ENCODE measurements around the gene FNIP1. TPM values are rescaled to one million over a fixed set of nuclear protein-coding genes. Genes with fewer than 3 reads are reported as not detected.
"Not testable (repeated sequence)": the region's sequence is repeated elsewhere in the genome, so short reads cannot be mapped to it uniquely, and the experiment has no call there.

The FNIP1 gene
- 30.8 TPM for total RNA-seq
- long read RNA-seq, partial matches to known transcripts: 1 of 6 reads
- long read RNA-seq, other reads (novel, unspliced or antisense): 2 of 6 reads

DNA sequence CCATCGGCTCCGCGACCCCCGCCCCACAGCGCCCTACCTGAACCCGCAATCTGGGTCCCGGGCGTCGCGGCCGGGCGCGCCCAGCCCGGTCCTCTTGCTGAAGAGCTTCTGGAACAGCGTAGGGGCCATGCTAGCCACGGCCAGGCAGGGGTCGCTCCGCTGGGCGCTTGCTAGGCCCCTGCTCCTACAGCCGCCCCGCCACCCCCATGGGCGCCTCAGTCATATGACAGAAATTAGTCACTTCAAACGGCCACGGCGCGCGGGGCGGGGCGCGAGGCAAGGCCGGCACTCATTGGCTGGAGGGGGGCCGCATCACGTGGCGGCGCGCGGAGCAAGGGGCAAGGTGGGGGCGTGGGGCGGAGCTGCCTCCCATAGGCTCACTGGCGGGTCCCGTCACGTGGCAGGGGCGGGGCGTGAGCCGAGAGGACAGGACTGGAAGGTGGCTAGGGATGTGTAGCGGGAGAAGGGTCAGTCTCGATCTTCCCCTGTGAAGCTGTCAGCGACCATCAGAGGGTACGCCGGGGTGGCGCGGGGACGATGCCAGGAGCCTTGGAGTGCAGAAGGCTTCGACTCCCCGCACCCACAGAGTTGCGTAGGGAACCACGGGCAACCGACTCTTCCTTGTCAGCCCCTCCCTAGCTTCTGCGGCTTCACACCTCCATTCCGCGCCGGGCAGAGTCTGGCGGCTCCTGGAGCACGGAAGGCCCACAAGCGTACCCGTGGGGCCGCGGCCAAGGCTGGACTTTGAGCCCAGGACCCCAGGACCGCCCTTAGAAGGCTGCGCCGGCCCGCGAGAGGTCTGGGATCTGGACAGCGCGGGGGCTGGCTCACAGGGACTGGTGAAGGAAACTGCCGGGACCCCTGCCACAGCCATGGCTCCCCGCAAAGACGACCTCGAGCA, at the start of gene FNIP1:
Gene FNIP1 (minus strand): TSS at position 225 of the 901 bp plus-strand sequence. CDS start 96 bp downstream, at position 129.
- intact Hi-C loops (cut with DNase I): loop anchor here (2.0 to 10.0 kb wide), 6 partner anchors 40 to 1168 kb away; partner anchors contain the start of genes AFF4, LYRM7 and RAPGEF6
- DNase-seq (ENCODE audit: missing footprints) (peak; percentile 100), ATAC-seq (peak; percentile 99)

DNA sequence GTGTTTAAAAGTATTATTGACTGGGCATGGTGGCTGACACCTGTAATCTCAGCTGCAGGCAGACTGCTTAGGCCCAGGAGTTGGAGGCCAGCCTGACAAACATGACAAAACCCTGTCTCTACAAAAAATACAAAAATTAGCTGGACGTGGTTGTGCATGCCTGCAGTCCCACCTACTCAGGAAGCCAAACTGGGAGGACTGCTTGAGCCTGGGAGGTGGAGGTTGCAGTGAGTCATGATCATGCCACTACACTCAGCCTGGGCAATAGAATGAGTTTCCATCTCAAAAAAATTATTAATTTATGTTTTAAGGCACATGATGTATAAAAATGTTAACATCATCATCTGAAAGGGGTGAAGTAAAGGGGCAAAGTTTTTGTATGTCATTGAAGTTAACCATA, 49.7 kb upstream of the FNIP1 start:
- no peak for DNase-seq (ENCODE audit: missing footprints)
- no peak for ATAC-seq
- intact Hi-C loops (cut with DNase I): no loop called here

DNA sequence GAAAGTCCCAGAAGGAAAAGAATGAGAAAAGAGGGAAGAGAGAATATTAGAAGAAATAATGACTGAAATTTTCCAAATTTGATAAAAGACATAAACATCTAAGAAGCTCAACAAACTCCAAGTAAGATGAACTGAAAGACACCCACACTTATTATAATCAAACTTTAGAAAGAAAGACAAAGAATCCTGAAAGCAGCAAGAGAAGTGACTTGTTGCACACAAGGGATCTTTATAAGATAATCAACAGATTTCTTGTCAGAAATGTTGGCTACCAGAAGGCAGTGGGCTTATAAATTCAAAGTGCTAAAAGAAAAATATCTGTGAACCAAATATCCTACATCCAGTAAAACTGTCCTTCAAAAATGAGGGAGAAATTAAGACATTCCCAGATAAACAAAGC, 49.0 kb upstream of the FNIP1 start:
- intact Hi-C loops (cut with DNase I): no loop called here
- DNase-seq (ENCODE audit: missing footprints) (no peak), ATAC-seq (no peak)

DNA sequence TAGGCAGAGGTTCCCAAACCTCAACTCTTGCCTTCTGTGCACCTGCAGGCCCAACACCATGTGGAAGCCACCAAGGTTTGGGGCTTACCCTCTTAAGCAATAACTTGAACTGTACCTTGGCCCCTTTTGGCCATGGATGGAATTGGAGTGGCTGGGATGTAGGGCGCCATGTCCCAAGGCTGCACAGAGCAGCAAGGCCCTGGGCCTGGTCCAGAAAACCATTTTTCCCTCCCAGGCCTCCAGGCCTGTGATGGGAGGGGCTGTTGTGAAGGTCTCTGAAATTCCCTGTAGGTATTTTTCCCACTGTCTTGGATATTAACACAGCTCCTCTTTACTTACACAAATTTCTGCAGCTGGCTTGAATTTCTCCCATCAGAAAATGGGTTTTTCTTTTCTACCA, 46.2 kb upstream of the FNIP1 start:
- intact Hi-C loops (cut with DNase I); DNase-seq (ENCODE audit: missing footprints); ATAC-seq: not testable (repeated sequence)

- DNase-seq (ENCODE audit: missing footprints); intact Hi-C loops (cut with DNase I); ATAC-seq: not testable (repeated sequence)
These were observed 35.9 kb upstream of the FNIP1 start for GRCh38 chr5:131832702-131833101.

DNA sequence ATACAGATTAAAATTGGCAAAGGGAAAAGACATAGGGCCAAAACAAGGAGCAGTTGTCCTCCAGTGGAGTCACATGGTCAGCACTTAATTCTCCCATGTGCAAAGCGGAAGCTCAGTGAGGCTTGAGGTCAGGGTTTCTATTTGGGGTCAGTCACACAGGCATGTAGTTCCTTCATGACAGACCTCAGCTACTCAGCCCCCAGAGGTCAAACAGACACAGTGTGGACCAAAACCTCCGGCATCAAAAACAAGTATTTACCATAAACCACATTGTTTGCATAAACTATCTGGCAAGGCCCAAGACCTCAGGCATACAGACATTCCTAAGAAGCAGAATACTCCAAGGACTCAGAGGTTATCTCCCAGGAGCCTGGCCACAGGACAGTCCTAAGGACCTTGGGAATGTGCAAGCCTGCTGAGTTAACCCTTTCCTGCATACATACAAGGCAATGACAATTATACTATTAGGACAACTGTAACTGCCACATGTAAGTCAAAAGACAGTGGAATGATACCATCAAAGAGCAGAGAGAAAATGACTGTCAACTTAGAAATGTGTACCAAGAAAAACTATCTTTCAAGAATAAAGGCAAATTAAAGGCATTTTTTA, 28.7 kb upstream of the FNIP1 start:
- no peak for ATAC-seq
- intact Hi-C loops (cut with DNase I): no loop called here
- DNase-seq (ENCODE audit: missing footprints): no peak

GRCh38 chr5:131824631-131825030, 27.8 kb upstream of the FNIP1 start:
- DNase-seq (ENCODE audit: missing footprints) (no peak), ATAC-seq (no peak)
- intact Hi-C loops (cut with DNase I): no loop called here

DNA sequence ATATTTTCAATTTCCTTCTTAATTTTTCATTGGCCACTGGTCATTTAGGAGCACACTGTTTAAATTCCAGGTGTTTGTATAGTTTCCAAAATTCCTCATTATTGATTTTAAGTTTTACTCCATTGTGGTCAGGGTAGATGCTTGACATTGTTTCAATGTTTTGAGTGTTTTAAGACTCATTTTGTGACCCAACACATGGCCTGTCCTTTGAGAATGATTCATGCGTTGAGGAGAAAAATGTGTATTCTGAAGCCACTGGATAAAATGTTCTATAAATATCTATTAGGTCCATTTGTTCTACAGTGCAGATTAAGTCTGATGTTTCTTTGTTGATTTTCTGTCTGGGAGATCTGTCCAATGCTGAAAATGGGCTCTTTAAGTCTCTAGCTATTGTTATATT, 24.4 kb upstream of the FNIP1 start:
- no peak for DNase-seq (ENCODE audit: missing footprints)
- intact Hi-C loops (cut with DNase I): no loop called here
- ATAC-seq: no peak

DNA sequence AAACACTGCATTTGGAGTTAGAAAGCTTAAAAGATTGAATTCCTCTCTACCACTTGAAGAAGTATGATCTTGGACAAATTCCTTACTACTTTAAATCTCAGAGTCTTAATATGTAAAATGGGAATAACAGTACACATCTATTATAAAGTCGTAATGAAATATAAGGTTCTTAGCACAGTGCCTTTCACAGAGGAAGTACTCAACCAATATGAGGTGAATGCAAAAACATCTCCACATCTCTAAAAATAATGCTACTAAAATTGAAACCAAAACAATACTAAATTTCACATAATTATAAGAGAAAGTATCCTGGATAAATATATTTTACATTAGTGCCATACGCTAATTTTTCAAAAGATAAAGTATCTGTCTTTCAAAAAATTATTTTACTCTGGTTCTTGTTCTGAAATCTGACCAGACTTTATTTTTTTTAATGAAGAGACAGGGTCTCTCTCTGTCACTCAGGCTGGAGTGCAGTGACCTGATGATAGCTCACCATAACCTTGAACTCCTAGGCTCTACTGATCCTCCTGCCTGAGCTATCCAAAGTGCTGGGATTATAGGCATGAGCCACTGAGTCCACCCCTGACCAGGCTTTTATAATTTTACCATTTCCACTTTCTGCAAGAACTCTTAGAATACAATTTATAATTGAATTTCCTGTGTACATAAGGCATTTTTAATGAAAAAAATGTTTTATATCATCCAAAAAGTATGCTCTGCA, 21.3 kb upstream of the FNIP1 start:
- no peak for ATAC-seq
- intact Hi-C loops (cut with DNase I): no loop called here
- no peak for DNase-seq (ENCODE audit: missing footprints)

- DNase-seq (ENCODE audit: missing footprints) (no peak), ATAC-seq (no peak)
- intact Hi-C loops (cut with DNase I): no loop called here
These were observed 18.2 kb upstream of the FNIP1 start for GRCh38 chr5:131814990-131815389.

GRCh38 chr5:131812371-131813160, 15.7 kb upstream of the FNIP1 start:
- intact Hi-C loops (cut with DNase I): no loop called here
- ATAC-seq: no peak

DNA sequence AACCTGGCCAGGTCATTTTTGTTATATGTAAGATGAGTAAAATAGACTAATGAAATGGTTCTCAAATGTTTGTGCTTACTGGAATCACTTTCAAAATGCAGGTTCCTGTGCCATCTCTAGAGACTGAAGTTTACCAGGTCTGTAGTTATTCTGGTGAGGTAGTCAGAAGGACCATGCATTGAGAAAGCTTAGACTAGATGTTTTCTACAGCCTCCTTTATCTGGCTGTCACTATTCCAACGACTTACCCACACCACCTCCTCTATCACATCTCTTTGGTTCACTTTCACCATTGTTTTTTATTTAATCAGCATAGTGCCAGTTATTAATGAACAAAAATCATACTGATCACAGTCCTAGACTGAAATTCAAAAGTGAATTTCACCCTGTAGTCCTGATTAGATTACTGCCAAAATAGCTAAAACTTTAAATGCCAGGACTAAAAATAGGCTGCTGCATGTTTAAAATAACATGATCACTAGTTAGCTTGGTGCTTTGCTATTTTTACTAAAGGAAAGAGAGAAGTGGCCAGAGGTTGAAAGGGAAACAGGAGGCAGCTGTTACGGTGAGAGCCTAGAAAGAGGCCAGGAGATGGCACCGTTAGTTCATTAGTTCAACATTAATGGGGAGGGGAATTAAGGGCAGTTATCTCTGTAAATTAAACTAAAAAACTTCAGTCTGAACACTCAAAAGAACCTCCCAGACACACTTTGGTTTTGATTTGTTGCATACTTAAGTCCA, 13.9 kb upstream of the FNIP1 start:
- ATAC-seq (peak; percentile 77), DNase-seq (ENCODE audit: missing footprints) (no peak)
- intact Hi-C loops (cut with DNase I): loop anchor here (2.0 kb wide), 1 partner anchor 196 kb away; no protein-coding TSS in a partner anchor

More at GRCh38 chr5:131812371-131813160, 15.7 kb upstream of the FNIP1 start:
- no peak for DNase-seq (ENCODE audit: missing footprints)

- ATAC-seq (peak; percentile 82), DNase-seq (ENCODE audit: missing footprints) (peak; percentile 92)
- intact Hi-C loops (cut with DNase I): loop anchor here (2.0 to 10.0 kb wide), 6 partner anchors 39 to 1169 kb away; partner anchors contain the start of genes AFF4, LYRM7 and RAPGEF6
These were observed 681 bp downstream of the FNIP1 start for GRCh38 chr5:131795879-131796792.

DNA sequence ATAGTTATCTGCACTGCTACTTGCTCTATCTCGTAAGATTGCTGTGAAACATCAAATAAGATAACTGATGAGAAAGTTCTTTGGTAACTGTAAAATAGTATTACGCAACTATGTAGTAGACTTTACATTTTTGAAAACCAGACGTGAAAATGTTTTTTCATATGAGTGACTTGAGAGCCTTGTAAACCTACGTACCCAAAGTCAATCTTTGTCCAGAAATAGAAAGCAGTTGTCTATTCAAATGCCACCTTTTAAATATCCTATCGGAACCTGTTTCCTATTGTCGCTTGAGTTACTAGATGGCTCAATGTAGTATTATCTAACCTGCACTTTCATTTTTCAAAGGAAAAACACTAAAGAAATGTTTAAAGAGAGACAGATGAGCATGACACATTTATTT, 1.6 kb downstream of the FNIP1 start:
- ATAC-seq: no peak
- intact Hi-C loops (cut with DNase I): loop anchor here (5.0 to 10.0 kb wide), 4 partner anchors 38 to 1170 kb away; partner anchors contain the start of genes AFF4 and LYRM7
- no peak for DNase-seq (ENCODE audit: missing footprints)

GRCh38 chr5:131794586-131794985, 2.2 kb downstream of the FNIP1 start:
- no peak for ATAC-seq
- DNase-seq (ENCODE audit: missing footprints): no peak
- intact Hi-C loops (cut with DNase I): loop anchor here (10.0 kb wide), 1 partner anchor 1170 kb away; the partner anchor contains the start of gene AFF4

DNA sequence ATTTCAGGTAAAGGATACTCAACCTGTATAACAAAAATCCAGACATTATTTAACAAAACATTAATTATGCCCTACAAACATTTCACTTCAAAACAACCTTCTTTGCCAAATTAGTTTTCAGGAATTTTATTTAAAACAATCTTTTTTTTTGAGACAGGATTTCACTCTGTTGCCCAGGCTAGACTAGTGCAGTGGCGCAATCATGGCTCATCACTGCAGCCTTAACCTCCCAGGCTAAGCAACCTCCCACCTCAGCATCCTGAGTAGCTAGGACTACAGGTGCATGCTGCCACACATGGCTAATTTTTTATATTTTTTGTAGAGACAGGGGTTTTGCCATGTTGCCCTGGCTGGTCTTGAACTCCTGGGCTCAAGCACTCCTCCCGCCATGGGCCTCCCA, 3.9 kb downstream of the FNIP1 start:
- intact Hi-C loops (cut with DNase I): loop anchor here (10.0 kb wide), 1 partner anchor 1172 kb away; the partner anchor contains the start of gene AFF4
- no peak for DNase-seq (ENCODE audit: missing footprints)
- ATAC-seq: no peak
